H1 (cell line): ENCODE data around the gene PDRG1.

Experiments
- EGR1 ChIP-seq: IDR thresholded peaks from 2 replicates; pipeline ENCODE4 v1.6.1; 2011; ENCODE audit warnings: low read depth, low read length, borderline replicate concordance
- MAFK ChIP-seq: IDR thresholded peaks from 2 replicates; pipeline ENCODE4 v1.6.1; 2012; ENCODE audit warnings: low read depth, mild to moderate bottlenecking, improper control_type of control experiment, low read length
- NRF1 ChIP-seq: IDR thresholded peaks from 2 replicates; pipeline ENCODE4 v1.6.1; 2011; ENCODE audit warnings: mild to moderate bottlenecking, low read depth, low read length, improper control_type of control experiment
- TF ChIP-seq, protein P1 (sequence below), 3 experiments: IDR thresholded peaks; 1 replicate in 2 of 3; 2 replicates in 1 of 3; pipeline versions ENCODE4 v1.5.1 to v1.6.1; 2011; ENCODE audit warnings: low read length in 3 of 3, mild to moderate bottlenecking in 3 of 3, inconsistent platforms in 2 of 3, low read depth in 1 of 3, moderate library complexity in 1 of 3; ENCODE audit not compliant: insufficient read depth in 1 of 3; ENCODE audit errors: control extremely low read depth in 1 of 3

DNA sequence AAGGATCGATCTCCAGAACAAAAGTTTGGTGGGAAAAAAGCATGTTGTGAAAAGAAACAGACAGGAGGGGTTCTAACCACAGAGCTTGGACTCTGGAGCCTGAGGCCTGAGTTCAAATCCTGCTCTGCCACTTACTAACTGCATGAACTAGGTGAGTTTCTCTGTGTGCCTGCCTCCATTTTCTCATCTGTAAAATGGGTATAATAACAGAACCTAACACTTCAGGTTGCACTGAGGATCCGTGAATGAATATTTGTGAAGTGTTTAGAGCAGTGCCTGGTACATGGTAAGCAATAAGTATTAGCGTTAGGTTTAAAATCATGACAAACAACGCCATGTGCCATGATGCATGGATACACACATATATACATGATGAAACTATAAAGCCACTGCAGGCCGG lies 44.8 kb downstream of the PDRG1 start:
- TF ChIP-seq MAFK, result no peak
- TF ChIP-seq, protein P1, sequence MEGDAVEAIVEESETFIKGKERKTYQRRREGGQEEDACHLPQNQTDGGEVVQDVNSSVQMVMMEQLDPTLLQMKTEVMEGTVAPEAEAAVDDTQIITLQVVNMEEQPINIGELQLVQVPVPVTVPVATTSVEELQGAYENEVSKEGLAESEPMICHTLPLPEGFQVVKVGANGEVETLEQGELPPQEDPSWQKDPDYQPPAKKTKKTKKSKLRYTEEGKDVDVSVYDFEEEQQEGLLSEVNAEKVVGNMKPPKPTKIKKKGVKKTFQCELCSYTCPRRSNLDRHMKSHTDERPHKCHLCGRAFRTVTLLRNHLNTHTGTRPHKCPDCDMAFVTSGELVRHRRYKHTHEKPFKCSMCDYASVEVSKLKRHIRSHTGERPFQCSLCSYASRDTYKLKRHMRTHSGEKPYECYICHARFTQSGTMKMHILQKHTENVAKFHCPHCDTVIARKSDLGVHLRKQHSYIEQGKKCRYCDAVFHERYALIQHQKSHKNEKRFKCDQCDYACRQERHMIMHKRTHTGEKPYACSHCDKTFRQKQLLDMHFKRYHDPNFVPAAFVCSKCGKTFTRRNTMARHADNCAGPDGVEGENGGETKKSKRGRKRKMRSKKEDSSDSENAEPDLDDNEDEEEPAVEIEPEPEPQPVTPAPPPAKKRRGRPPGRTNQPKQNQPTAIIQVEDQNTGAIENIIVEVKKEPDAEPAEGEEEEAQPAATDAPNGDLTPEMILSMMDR (IDR thresholded peaks at IDR 0.05; ENCODE audit: control extremely low read depth in 1 of 3, insufficient read depth in 1 of 3, low read depth in 1 of 3, low read length in 3 of 3), result no peak
- no peak for TF ChIP-seq NRF1
- no peak for TF ChIP-seq EGR1
